Mesenchymal stem cell (in vitro differentiated cells and primary cell): ENCODE results near the gene EMX1.

Experiments
- DNase-seq: peaks from one replicate; pipeline ENCODE4 v3.0.0-alpha.2; 2013
- H2AFZ ChIP-seq: one replicate; pipeline ENCODE4 v1.6.1; 2013; ENCODE audit warnings: low read depth, mild to moderate bottlenecking, control low read depth, inconsistent platforms, low read length, moderate library complexity
- H2AK5ac ChIP-seq: 2 replicates; pipeline ENCODE4 v1.6.1; 2013; ENCODE audit warnings: low read length, moderate library complexity, mild to moderate bottlenecking, inconsistent platforms; ENCODE audit not compliant: severe bottlenecking
- H2BK120ac ChIP-seq: one replicate; pipeline ENCODE4 v1.6.1; 2013; ENCODE audit warnings: low read depth, mild to moderate bottlenecking, inconsistent platforms, low read length, moderate library complexity
- H2BK12ac ChIP-seq, 2 experiments: one replicate each; pipeline ENCODE4 v1.6.1; 2013; ENCODE audit warnings: inconsistent platforms in 2 of 2, low read length in 2 of 2, mild to moderate bottlenecking in 2 of 2, moderate library complexity in 2 of 2, control low read depth in 1 of 2
- H2BK15ac ChIP-seq: one replicate; pipeline ENCODE4 v1.6.1; 2013; ENCODE audit warnings: mild to moderate bottlenecking, low read depth, inconsistent platforms; ENCODE audit not compliant: poor library complexity, severe bottlenecking
- H2BK5ac ChIP-seq: 2 replicates; pipeline ENCODE4 v1.6.1; 2013; ENCODE audit warnings: low read depth, mild to moderate bottlenecking, low read length, control low read depth, inconsistent platforms; ENCODE audit not compliant: poor library complexity, severe bottlenecking
- H3K14ac ChIP-seq, 2 experiments: one replicate each; pipeline ENCODE4 v1.6.1; 2013; ENCODE audit warnings: inconsistent platforms in 2 of 2, low read length in 2 of 2, control low read depth in 1 of 2, mild to moderate bottlenecking in 1 of 2, moderate library complexity in 1 of 2
- H3K18ac ChIP-seq, 2 experiments: one replicate each; pipeline ENCODE4 v1.6.1; 2013; ENCODE audit warnings: inconsistent platforms in 2 of 2, low read length in 2 of 2, control low read depth in 1 of 2, low read depth in 1 of 2, mild to moderate bottlenecking in 1 of 2
- H3K23ac ChIP-seq, 2 experiments: one replicate each; pipeline ENCODE4 v1.6.1; 2013; ENCODE audit warnings: inconsistent platforms in 2 of 2, low read length in 2 of 2, mild to moderate bottlenecking in 2 of 2, moderate library complexity in 2 of 2, control low read depth in 1 of 2
- H3K27ac ChIP-seq: 2 replicates; pipeline ENCODE4 v1.5.1; 2013; ENCODE audit warnings: mild to moderate bottlenecking, moderate library complexity, low read length, control low read depth, inconsistent platforms; ENCODE audit not compliant: poor library complexity, severe bottlenecking
- H3K27me3 ChIP-seq, 2 experiments: 2 replicates each; pipeline versions ENCODE4 v1.6.1 to v1.7.0; 2013; ENCODE audit warnings: low read length in 2 of 2, mild to moderate bottlenecking in 2 of 2, moderate library complexity in 2 of 2, control low read depth in 1 of 2, inconsistent platforms in 1 of 2; ENCODE audit not compliant: control insufficient read depth in 1 of 2, insufficient read depth in 1 of 2
- H3K36me3 ChIP-seq, 2 experiments: 2 replicates each; pipeline versions ENCODE4 v1.6.1 to v1.7.0; 2013; ENCODE audit warnings: low read length in 2 of 2, control low read depth in 1 of 2, inconsistent platforms in 1 of 2, low read depth in 1 of 2, mild to moderate bottlenecking in 1 of 2; ENCODE audit not compliant: insufficient read depth in 2 of 2, control insufficient read depth in 1 of 2
- H3K4ac ChIP-seq, 2 experiments: one replicate each; pipeline ENCODE4 v1.6.1; 2013; ENCODE audit warnings: inconsistent platforms in 2 of 2, low read length in 2 of 2, mild to moderate bottlenecking in 2 of 2, moderate library complexity in 2 of 2, control low read depth in 1 of 2, low read depth in 1 of 2
- H3K4me1 ChIP-seq: 2 replicates; pipeline ENCODE4 v1.6.1; 2013; ENCODE audit warnings: low read depth, low read length, control low read depth; ENCODE audit not compliant: control insufficient read depth, insufficient read depth
- H3K4me2 ChIP-seq: 2 replicates; pipeline ENCODE4 v1.6.1; 2013; ENCODE audit warnings: low read length, mild to moderate bottlenecking, inconsistent platforms; ENCODE audit not compliant: poor library complexity, severe bottlenecking
- H3K4me3 ChIP-seq, 2 experiments: 2 replicates each; pipeline versions ENCODE4 v1.5.1 to v1.7.0; 2013; ENCODE audit warnings: low read length in 2 of 2, mild to moderate bottlenecking in 2 of 2, control low read depth in 1 of 2, low read depth in 1 of 2; ENCODE audit not compliant: insufficient read depth in 1 of 2
- H3K79me1 ChIP-seq: replicated peaks from 2 replicates; pipeline ENCODE4 v1.6.1; 2013; ENCODE audit warnings: mild to moderate bottlenecking, control low read depth, low read length, inconsistent platforms; ENCODE audit not compliant: poor library complexity, severe bottlenecking
- H3K9ac ChIP-seq: 2 replicates; pipeline ENCODE4 v1.7.0; 2013; ENCODE audit warnings: mild to moderate bottlenecking, low read length, moderate library complexity
- H3K9me3 ChIP-seq: 2 replicates; pipeline ENCODE4 v1.7.0; 2013; ENCODE audit warnings: mild to moderate bottlenecking, low read length; ENCODE audit not compliant: control insufficient read depth
- H4K8ac ChIP-seq: one replicate; pipeline ENCODE4 v1.6.1; 2013; ENCODE audit warnings: inconsistent platforms, mild to moderate bottlenecking, low read length, moderate library complexity
- H4K91ac ChIP-seq: one replicate; pipeline ENCODE4 v1.6.1; 2013; ENCODE audit warnings: mild to moderate bottlenecking, low read length, inconsistent platforms
- WGBS: methylation state at CpG from one replicate; pipeline ENCODE4 v1.1.7; 2013; ENCODE audit warnings: mixed read lengths; 5-methylcytosine and 5-hydroxymethylcytosine counted together

The EMX1 gene

GRCh38 chr2:72933646-72934151 is 16.4 kb downstream of the EMX1 start:
- Histone ChIP-seq H3K9me3 (no peaks in the 10 kb centered on the region), H3K4me1 (peaks cover 22% of the 10 kb centered on the region), H3K36me3 (no peaks in the 10 kb centered on the region), H3K27me3 (peaks cover 16 to 68% of the 10 kb centered on the region in 2 experiments), H4K8ac (no peak overlapping the region), H3K18ac (no peak overlapping the region), H3K4me3 (no peak overlapping the region), H4K91ac (no peak overlapping the region), H3K79me1 (no peaks in the 10 kb centered on the region), H2BK5ac (no peak overlapping the region), H3K9ac (no peak overlapping the region), H2AFZ (no peak overlapping the region), H2BK15ac (no peak overlapping the region), H2AK5ac (no peak overlapping the region), H3K4ac (no peak overlapping the region), H3K4me2 (no peak overlapping the region), H3K27ac (no peak overlapping the region), H2BK120ac (no peak overlapping the region), H3K23ac (no peak overlapping the region), H3K14ac (no peak overlapping the region), H2BK12ac (no peak overlapping the region)
- WGBS, result 91% methylated on average over 12 of the region's 12 CpGs
- DNase-seq, result no peak

- DNase-seq, result no peak
- H2BK12ac ChIP-seq, result no peak overlapping the region
- H2AFZ ChIP-seq, result no peak overlapping the region
- H3K27me3 ChIP-seq, result peaks cover 6 to 56% of the 10 kb centered on the region in 2 experiments
- H3K23ac ChIP-seq, result no peak overlapping the region
- H2AK5ac ChIP-seq, result no peak overlapping the region
- no peak overlapping the region for H3K4ac ChIP-seq
- H3K9me3 ChIP-seq, result no peaks in the 10 kb centered on the region
- H3K4me3 ChIP-seq, result no peak overlapping the region
- no peak overlapping the region for H3K4me2 ChIP-seq
- no peak overlapping the region for H3K14ac ChIP-seq
- H3K36me3 ChIP-seq, result peaks cover 0 to 3% of the 10 kb centered on the region in 2 experiments
- no peak overlapping the region for H3K18ac ChIP-seq
- no peak overlapping the region for H2BK5ac ChIP-seq
- no peak overlapping the region for H2BK15ac ChIP-seq
- WGBS, result 79% methylated on average over 14 of the region's 14 CpGs
- H4K8ac ChIP-seq, result no peak overlapping the region
- H2BK120ac ChIP-seq, result no peak overlapping the region
- H3K4me1 ChIP-seq, result peaks cover 25% of the 10 kb centered on the region
- H3K27ac ChIP-seq, result no peak overlapping the region
- no peaks in the 10 kb centered on the region for H3K79me1 ChIP-seq
- H4K91ac ChIP-seq, result no peak overlapping the region
- no peak overlapping the region for H3K9ac ChIP-seq
Observed at GRCh38 chr2:72934683-72935610, 17.6 kb downstream of the EMX1 start.

GRCh38 chr2:72935611-72935957 is 18.3 kb downstream of the EMX1 start:
- H3K79me1 ChIP-seq, result no peaks in the 10 kb centered on the region
- no peak overlapping the region for H3K4me3 ChIP-seq
- H4K91ac ChIP-seq, result no peak overlapping the region

GRCh38 chr2:72936660-72937355 is 19.5 kb downstream of the EMX1 start:
- Histone ChIP-seq H2AFZ (no peak overlapping the region), H4K91ac (no peak overlapping the region), H3K9me3 (no peaks in the 10 kb centered on the region), H3K27ac (no peak overlapping the region), H3K23ac (no peak overlapping the region), H3K18ac (no peak overlapping the region), H2BK15ac (no peak overlapping the region), H4K8ac (no peak overlapping the region), H3K9ac (no peak overlapping the region), H3K14ac (no peak overlapping the region), H2AK5ac (no peak overlapping the region), H3K4me1 (peaks cover 34% of the 10 kb centered on the region), H3K36me3 (peaks cover 0 to 3% of the 10 kb centered on the region in 2 experiments), H2BK5ac (no peak overlapping the region), H3K27me3 (peaks cover 6 to 53% of the 10 kb centered on the region in 2 experiments), H2BK120ac (no peak overlapping the region), H2BK12ac (no peak overlapping the region), H3K4me3 (no peak overlapping the region), H3K4ac (no peak overlapping the region), H3K79me1 (no peaks in the 10 kb centered on the region), H3K4me2 (no peak overlapping the region)
- no peak for DNase-seq
- 85% methylated on average over 19 of the region's 19 CpGs for WGBS

More at GRCh38 chr2:72935611-72935957, 18.3 kb downstream of the EMX1 start:
- Histone ChIP-seq H3K4me1 (peaks cover 31% of the 10 kb centered on the region), H2BK15ac (no peak overlapping the region), H2BK12ac (no peak overlapping the region), H3K4me2 (no peak overlapping the region), H2BK120ac (no peak overlapping the region), H3K27me3 (peaks cover 6 to 53% of the 10 kb centered on the region in 2 experiments), H3K23ac (no peak overlapping the region), H3K9me3 (no peaks in the 10 kb centered on the region), H3K18ac (no peak overlapping the region), H3K9ac (no peak overlapping the region), H3K4ac (no peak overlapping the region), H2AK5ac (no peak overlapping the region), H2BK5ac (no peak overlapping the region), H3K36me3 (peaks cover 0 to 3% of the 10 kb centered on the region in 2 experiments), H3K14ac (no peak overlapping the region), H2AFZ (no peak overlapping the region), H3K27ac (no peak overlapping the region), H4K8ac (no peak overlapping the region)
- WGBS, result 91% methylated on average over 2 of the region's 2 CpGs
- DNase-seq, result no peak
